GM23248 (cell line): Measurements from ENCODE around the gene TACR1. TPM values are rescaled to one million over a fixed set of nuclear protein-coding genes. Genes with fewer than 3 reads are reported as not detected.
"Not testable (repeated sequence)": the region's sequence is repeated elsewhere in the genome, so short reads cannot be mapped to it uniquely, and the experiment has no call there.

Experiments
- DNase-seq: peaks from one replicate; pipeline ENCODE4 v3.0.0-alpha.2; 2015
- H2AFZ ChIP-seq: fragments of 200-600 bp; sonication (generic); 2 replicates; pipeline ENCODE4 v1.6.1; 2016; ENCODE audit warnings: antibody characterized with exemption
- H3F3A ChIP-seq: fragments of 200-600 bp; sonication (generic); 2 replicates; pipeline ENCODE4 v1.6.1; 2016; ENCODE audit warnings: mild to moderate bottlenecking, antibody characterized with exemption, mixed run types; ENCODE audit not compliant: insufficient read depth
- H3K27ac ChIP-seq: fragments of 200-600 bp; sonication (generic); 2 replicates; pipeline ENCODE4 v1.5.1; 2016; ENCODE audit warnings: mild to moderate bottlenecking
- H3K27me3 ChIP-seq: fragments of 200-600 bp; sonication (generic); replicated peaks from 2 replicates; pipeline ENCODE4 v1.6.1; 2016; ENCODE audit warnings: mild to moderate bottlenecking; ENCODE audit not compliant: insufficient read depth
- H3K36me3 ChIP-seq: fragments of 200-600 bp; sonication (generic); 2 replicates; pipeline ENCODE4 v1.6.1; 2016; ENCODE audit warnings: low read depth, mild to moderate bottlenecking
- H3K4me1 ChIP-seq: fragments of 200-600 bp; sonication (generic); 2 replicates; pipeline ENCODE4 v1.6.1; 2016; ENCODE audit warnings: mild to moderate bottlenecking; ENCODE audit not compliant: insufficient read depth
- H3K4me2 ChIP-seq: fragments of 200-600 bp; sonication (generic); one replicate; pipeline ENCODE4 v1.6.1; 2016; ENCODE audit warnings: mild to moderate bottlenecking; ENCODE audit not compliant: unreplicated experiment
- H3K4me3 ChIP-seq: fragments of 200-600 bp; sonication (generic); 2 replicates; pipeline ENCODE4 v1.5.1; 2016; ENCODE audit warnings: mild to moderate bottlenecking
- H3K79me2 ChIP-seq: fragments of 200-600 bp; sonication (generic); 2 replicates; pipeline ENCODE4 v1.6.1; 2016; ENCODE audit warnings: mild to moderate bottlenecking; ENCODE audit not compliant: insufficient read depth
- H3K9ac ChIP-seq: fragments of 200-600 bp; sonication (generic); 2 replicates; pipeline ENCODE4 v1.6.1; 2016; ENCODE audit warnings: mild to moderate bottlenecking
- H3K9me2 ChIP-seq: fragments of 200-600 bp; sonication (generic); 2 replicates; pipeline ENCODE4 v1.6.1; 2016; ENCODE audit warnings: mixed run types, mild to moderate bottlenecking, moderate library complexity; ENCODE audit not compliant: insufficient read depth
- H3K9me3 ChIP-seq: fragments of 200-600 bp; sonication (generic); one replicate; pipeline ENCODE4 v1.6.1; 2017; ENCODE audit warnings: low read depth
- H4K20me1 ChIP-seq: fragments of 200-600 bp; sonication (generic); 2 replicates; pipeline ENCODE4 v1.6.0; 2016; ENCODE audit not compliant: insufficient read depth
- EZH2 ChIP-seq: fragments of 200-600 bp; sonication (generic); IDR thresholded peaks from 2 replicates; pipeline ENCODE4 v1.6.1; 2018; ENCODE audit warnings: antibody characterized with exemption, mild to moderate bottlenecking; ENCODE audit not compliant: insufficient read depth, poor library complexity, severe bottlenecking
- EZH2phosphoT487 ChIP-seq: fragments of 200-600 bp; sonication (generic); IDR thresholded peaks from 2 replicates; pipeline ENCODE4 v1.6.1; 2018; ENCODE audit warnings: antibody characterized with exemption, moderate library complexity, mild to moderate bottlenecking, low read depth; ENCODE audit not compliant: insufficient read depth
- WGBS, 2 experiments: methylation state at CpG; one replicate each; pipeline ENCODE4 v1.1.6; 2015 to 2017; ENCODE audit warnings: low lambda C conversion rate in 2 of 2, low coverage in 1 of 2; ENCODE audit errors: missing lambda C conversion rate in 2 of 2; 5-methylcytosine and 5-hydroxymethylcytosine counted together
- in situ Hi-C: fragments of 300-500 bp; cut with MboI; formaldehyde crosslinking; loops from 2 replicates; pipeline ENCODE4 v1.15.0; 2020
- polyA plus RNA-seq: library from polyadenylated mRNA; unstranded; fragments of >200 nt; fragmentation: Nextera tagmentation; extraction: Ambion mirVana; gene quantifications from 2 replicates; pipeline ENCODE4 v1.2.1, GENCODE V29; 2016
- total RNA-seq: library from RNA; depleted of rRNA; stranded (reverse); fragments of >200 nt; shearing (Covaris generic); gene quantifications from 2 replicates; pipeline ENCODE4 v1.2.3, GENCODE V29; 2014

TACR1 gene
- total and polyA plus RNA-seq, 2 experiments from 2014 or later = 0.11 to 0.65 TPM

DNA sequence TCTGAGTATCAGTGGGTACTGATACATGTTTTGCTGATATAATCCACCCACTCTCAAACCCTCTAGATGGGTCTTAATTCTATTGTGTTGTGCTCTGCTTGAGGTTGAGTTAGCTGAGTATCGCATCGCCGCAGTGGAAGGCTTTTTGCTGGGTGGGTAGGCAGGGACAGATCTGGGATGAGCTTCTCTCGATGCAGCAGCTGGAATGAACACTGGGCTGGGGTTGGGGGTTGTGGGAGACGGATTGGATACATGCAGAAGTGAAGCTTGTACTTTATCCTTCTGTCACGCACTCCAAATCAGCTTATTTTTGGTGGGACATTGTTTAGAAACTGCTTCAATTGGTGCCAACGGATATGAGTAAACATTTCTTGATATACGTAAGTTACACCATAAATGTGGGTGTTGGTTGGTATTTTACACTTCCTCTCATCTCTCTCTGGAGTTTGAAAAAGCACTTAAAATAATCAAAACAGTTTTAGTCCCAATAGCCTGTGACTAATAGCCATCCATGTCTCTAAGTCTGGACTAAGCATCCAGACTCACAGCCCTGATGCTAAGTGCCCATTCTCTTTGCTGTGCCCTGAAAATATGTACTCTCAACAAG is 133.8 kb downstream of the TACR1 start:
- Histone ChIP-seq H3K79me2 (no peaks in the 10 kb centered on the region), H3K27me3 (no peaks in the 10 kb centered on the region), H3K36me3 (no peaks in the 10 kb centered on the region), H3K4me1 (peaks cover 15% of the 10 kb centered on the region), H2AFZ (no peak overlapping the region), H3K9ac (no peak overlapping the region), H3K9me2 (no peaks in the 10 kb centered on the region), H3K4me2 (peak overlapping the region; percentile 1), H4K20me1 (no peaks in the 10 kb centered on the region), H3K4me3 (no peak overlapping the region), H3F3A (peaks cover 10% of the 10 kb centered on the region; the same call in 1 of the 2 replicates), H3K9me3 (no peaks in the 10 kb centered on the region), H3K27ac (peak overlapping the region; percentile 49)
- no peak for TF ChIP-seq EZH2
- no peak for TF ChIP-seq EZH2phosphoT487
- in situ Hi-C loops = no loop called here
- 63 to 65% methylated on average over 8 of the region's 8 CpGs for WGBS, 2 experiments
- peak; percentile 64 for DNase-seq

DNA sequence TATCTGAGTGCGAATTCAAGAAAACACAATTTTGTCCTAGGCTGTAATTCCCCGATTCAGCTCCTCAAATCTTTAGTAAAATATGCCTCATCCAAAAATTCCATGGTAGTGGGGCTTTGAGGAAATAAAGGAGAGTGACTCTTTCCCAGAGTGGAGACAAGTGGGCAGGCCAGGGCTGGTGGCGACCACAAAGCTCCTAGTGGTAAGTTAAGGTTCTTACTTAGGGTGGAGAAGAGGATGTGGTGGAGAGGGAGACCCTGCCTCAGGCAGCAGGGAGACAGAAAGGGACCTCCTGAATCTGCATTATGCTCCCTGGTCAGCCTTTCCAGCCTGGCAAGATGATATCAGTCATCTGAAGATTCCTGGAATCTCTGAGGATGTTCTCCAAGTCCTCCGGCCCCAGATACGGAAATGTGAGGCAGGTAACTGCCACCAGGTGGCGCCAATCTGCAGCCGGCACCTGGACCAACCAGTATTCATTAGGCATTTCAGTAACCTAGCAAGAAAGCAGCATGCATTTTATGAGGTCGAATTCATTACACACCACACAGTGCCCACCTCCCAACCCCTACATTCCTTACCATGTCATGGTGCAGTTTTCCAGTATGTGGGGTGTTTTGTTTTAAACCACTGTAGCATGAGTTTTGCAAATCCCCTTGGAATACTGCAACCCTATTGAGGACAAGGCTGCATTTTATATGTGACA is 134.5 kb downstream of the TACR1 start:
- WGBS, 2 experiments = 40 to 49% methylated on average over 8 of the region's 8 CpGs
- Histone ChIP-seq H3K4me2 (no peak overlapping the region), H3K79me2 (no peaks in the 10 kb centered on the region), H3K4me1 (peaks cover 15% of the 10 kb centered on the region), H3F3A (peaks cover 10% of the 10 kb centered on the region; the same call in 1 of the 2 replicates), H3K27me3 (no peaks in the 10 kb centered on the region), H3K9ac (no peak overlapping the region), H2AFZ (0 out of 2 replicates have a peak overlapping the region, but pooled peaks have one; percentile 55), H3K4me3 (no peak overlapping the region), H4K20me1 (no peaks in the 10 kb centered on the region), H3K9me3 (no peaks in the 10 kb centered on the region), H3K36me3 (no peaks in the 10 kb centered on the region), H3K27ac (peak overlapping the region; percentile 49), H3K9me2 (no peaks in the 10 kb centered on the region)
- in situ Hi-C loops = no loop called here
- DNase-seq = peak; percentile 62
- no peak for TF ChIP-seq EZH2
- no peak for TF ChIP-seq EZH2phosphoT487

DNA sequence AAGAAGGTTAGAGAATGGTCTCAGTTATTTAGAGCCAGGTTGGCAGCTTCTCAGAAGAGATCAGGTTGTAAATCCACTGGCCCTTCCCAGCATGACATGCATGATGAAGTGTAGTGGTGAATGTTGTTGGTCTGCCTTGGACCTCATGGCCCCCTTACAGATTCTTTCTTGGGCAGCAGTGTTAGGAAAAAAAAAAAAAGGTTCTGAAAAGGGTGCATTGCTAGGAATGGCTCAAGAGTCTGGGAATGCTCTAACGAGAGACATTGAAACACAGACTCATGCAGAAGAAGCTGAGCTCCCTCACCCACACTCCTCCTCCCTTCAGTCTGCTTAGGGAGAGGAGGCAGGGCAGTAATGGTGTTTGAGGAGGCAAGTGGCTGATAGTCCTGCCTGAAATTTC is 135.4 kb downstream of the TACR1 start:
- Histone ChIP-seq H3K4me1 (peaks cover 15% of the 10 kb centered on the region), H2AFZ (no peak overlapping the region), H3K9me2 (no peaks in the 10 kb centered on the region), H3K9me3 (no peaks in the 10 kb centered on the region), H3K4me2 (no peak overlapping the region), H3K79me2 (no peaks in the 10 kb centered on the region), H3K36me3 (no peaks in the 10 kb centered on the region), H4K20me1 (no peaks in the 10 kb centered on the region), H3K9ac (no peak overlapping the region), H3K27ac (no peak overlapping the region), H3K4me3 (no peak overlapping the region), H3F3A (peaks cover 10% of the 10 kb centered on the region; the same call in 1 of the 2 replicates), H3K27me3 (no peaks in the 10 kb centered on the region)
- no peak for DNase-seq
- TF ChIP-seq EZH2 = no peak
- no peak for TF ChIP-seq EZH2phosphoT487
- WGBS, 2 experiments = 47 to 75% methylated on average over 1 of the region's 1 CpG
- in situ Hi-C loops = no loop called here

DNA sequence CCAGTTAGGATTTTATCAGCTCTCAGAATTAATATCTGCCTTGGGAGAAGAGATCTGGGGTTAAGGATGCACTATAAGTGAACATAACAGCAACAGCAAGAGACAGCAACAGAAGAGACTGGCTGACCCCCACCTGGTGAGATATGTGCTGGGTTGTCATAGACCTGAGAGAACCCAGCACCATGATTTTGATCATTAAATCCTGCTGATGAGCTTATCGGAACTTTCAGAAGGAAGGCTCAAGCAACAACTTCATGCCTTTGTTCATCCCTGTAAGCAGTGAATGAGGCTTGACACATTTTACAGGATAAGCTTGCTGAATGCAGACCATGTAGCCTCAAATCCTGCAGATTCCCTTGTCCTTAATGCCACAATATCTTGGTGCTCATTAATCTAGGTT is 140.9 kb downstream of the TACR1 start:
- Histone ChIP-seq H3K9me2 (no peaks in the 10 kb centered on the region), H3K9ac (no peak overlapping the region), H3K36me3 (no peaks in the 10 kb centered on the region), H4K20me1 (no peaks in the 10 kb centered on the region), H3K79me2 (no peaks in the 10 kb centered on the region), H2AFZ (no peak overlapping the region), H3F3A (0 out of 2 replicates have a peak, but pooled peaks cover 3% of the 10 kb centered on the region), H3K27me3 (no peaks in the 10 kb centered on the region), H3K4me3 (no peak overlapping the region), H3K9me3 (no peaks in the 10 kb centered on the region), H3K4me2 (no peak overlapping the region), H3K4me1 (peaks cover 22% of the 10 kb centered on the region), H3K27ac (no peak overlapping the region)
- no peak for TF ChIP-seq EZH2
- TF ChIP-seq EZH2phosphoT487 = no peak
- in situ Hi-C loops = no loop called here
- 88 to 100% methylated on average over 1 of the region's 1 CpG for WGBS, 2 experiments
- no peak for DNase-seq

DNA sequence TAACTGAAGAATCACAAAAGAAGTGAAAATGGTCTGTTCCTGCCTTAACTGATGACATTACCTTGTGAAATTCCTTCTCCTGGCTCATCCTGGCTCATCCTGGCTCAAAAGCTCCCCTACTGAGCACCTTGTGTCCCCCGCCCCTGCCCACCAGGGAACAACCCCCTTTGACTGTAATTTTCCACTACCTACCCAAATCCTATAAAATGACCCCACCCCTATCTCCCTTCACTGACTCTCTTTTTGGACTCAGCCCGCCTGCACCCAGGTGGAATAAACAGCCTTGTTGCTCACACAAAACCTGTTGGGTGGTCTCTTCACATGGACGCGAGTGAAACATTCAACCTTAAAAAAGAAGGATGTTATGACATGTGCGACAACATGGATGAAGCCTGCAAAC is 142.2 kb downstream of the TACR1 start:
- in situ Hi-C loops, H3K9ac ChIP-seq, H3K27me3 ChIP-seq, DNase-seq, H3K9me2 ChIP-seq, H3F3A ChIP-seq, H3K36me3 ChIP-seq, H4K20me1 ChIP-seq, H3K4me3 ChIP-seq, H3K27ac ChIP-seq, H3K9me3 ChIP-seq, H3K4me2 ChIP-seq, H3K79me2 ChIP-seq, H2AFZ ChIP-seq: not testable (repeated sequence)
- peaks cover 22% of the 10 kb centered on the region for H3K4me1 ChIP-seq
- 87% methylated on average over 5 of the region's 5 CpGs for WGBS, 2 experiments
